Lower leg skin (tissue), 3 donors: ENCODE results near the gene TENM4.

ENCODE experiments used
- CTCF ChIP-seq, 3 donors: fragments of 450-650 bp; IDR thresholded peaks; one replicate each; pipeline ENCODE4 v1.5.1; 2016; ENCODE audit warnings: antibody characterized with exemption in 3 of 3, mild to moderate bottlenecking in 3 of 3, moderate library complexity in 2 of 3
- POLR2A ChIP-seq, 2 donors: fragments of 450-650 bp; IDR thresholded peaks; one replicate each; pipeline ENCODE4 v1.6.1; 2016 to 2017; ENCODE audit warnings: antibody characterized with exemption in 2 of 2, mild to moderate bottlenecking in 1 of 2, moderate library complexity in 1 of 2

- TF ChIP-seq POLR2A (IDR thresholded peaks at IDR 0.05) (no peak), CTCF (IDR thresholded peaks at IDR 0.05) (no peak)
Observed at GRCh38 chr11:79150320-79150719, 290.5 kb downstream of the TENM4 start.
